ENCODE measurements around the gene FRAS1.

The FRAS1 gene

DNA sequence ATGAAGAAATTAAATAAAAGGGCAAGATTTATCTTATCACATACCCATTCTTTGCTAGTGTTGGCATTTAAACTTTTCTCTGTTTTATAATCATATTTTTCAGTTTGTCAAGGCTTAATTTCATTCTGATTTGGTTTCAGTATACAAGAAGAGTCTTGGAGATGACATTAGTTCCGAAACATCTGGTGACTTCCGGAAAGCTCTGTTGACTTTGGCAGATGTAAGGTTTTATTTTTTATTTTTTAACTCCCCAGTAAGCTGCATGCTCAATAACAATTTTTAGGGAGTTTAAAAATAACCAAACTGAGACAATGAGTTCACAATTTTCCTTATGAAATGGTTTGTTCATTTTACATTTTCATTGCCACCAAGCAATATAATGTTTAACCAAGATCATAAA lies 534.3 kb downstream of the FRAS1 start:
- no peak for DNase-seq

DNA sequence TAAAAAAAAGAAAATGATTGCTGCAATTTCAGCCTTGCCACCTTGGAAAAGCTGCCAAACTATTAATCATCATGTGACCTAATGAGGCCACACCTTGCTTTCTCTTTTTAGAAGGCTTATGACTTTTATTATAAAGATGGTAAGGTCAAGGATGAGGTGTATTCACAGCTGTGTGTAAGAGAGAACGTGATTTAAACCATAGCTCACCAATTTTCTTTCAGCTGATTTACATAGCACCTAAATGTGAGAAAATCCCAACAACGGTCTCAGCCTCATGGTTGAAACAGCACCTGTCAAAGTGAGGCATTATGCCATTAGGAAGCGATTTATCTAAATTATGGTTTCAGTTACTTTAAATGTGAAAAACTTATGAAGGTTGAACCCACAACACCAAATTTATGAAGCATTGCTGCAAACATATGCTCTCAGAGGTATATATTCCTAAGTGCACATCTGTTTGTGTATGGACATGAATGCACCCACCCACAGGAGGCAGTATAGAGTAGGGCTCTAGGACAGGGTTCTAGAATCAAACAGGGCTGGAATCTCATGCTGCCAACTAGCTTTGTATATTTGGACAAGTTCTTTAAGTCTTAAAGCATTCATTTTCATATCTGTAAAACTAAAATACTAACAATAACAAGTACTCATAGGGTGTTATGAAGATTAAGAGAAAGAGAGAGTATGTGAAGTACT lies 535.1 kb downstream of the FRAS1 start:
- DNase-seq: no peak
